Measurements from ENCODE around the gene ACP7. TPM values are rescaled to one million over a fixed set of nuclear protein-coding genes. Genes with fewer than 3 reads are reported as not detected.

The ACP7 gene
- total and polyA plus RNA-seq, 8 donors = 0.09 to 0.42 (median 0.11) TPM; not detected in 5

- no peaks in the 10 kb centered on the region for H3K9me3 ChIP-seq
- no peak for FAIRE-seq
- no peaks in the 10 kb centered on the region for H3K36me3 ChIP-seq
- H3K4me3 ChIP-seq = no peak overlapping the region
- no peak for DNase-seq
- no peaks in the 10 kb centered on the region for H3K27me3 ChIP-seq
- 64 to 73% methylated on average over 1 of the region's 1 CpG for WGBS, 2 donors
- H3K4me1 ChIP-seq = no peaks in the 10 kb centered on the region
- no peak for ATAC-seq
- no peak overlapping the region for H3K27ac ChIP-seq
- intact Hi-C loops (cut with DNase I) = loop anchor here in 2 of 3 donors (5.0 kb wide), 1 partner anchor 207 kb away; no protein-coding TSS in a partner anchor
- no peak for TF ChIP-seq CTCF (IDR thresholded peaks at IDR 0.05)
These were observed 35.7 kb downstream of the ACP7 start for GRCh38 chr19:39119830-39120229.

GRCh38 chr19:39122934-39123731 is 39.0 kb downstream of the ACP7 start:
- Histone ChIP-seq H3K4me3 (no peak overlapping the region), H3K27ac (no peak overlapping the region), H3K36me3 (no peaks in the 10 kb centered on the region), H3K4me1 (peaks cover 11 to 18% (median 14%) of the 10 kb centered on the region in 3 donors), H3K27me3 (no peaks in the 10 kb centered on the region), H3K9me3 (no peaks in the 10 kb centered on the region)
- FAIRE-seq (no peak), DNase-seq (no peak), ATAC-seq (no peak)
- 71 to 76% methylated on average over 18 of the region's 18 CpGs for WGBS, 2 donors
- intact Hi-C loops (cut with DNase I) = loop anchor here in 1 of 3 donors (5.0 kb wide), 1 partner anchor 204 kb away; no protein-coding TSS in a partner anchor
- TF ChIP-seq CTCF (IDR thresholded peaks at IDR 0.05) = no peak

- DNase-seq (no peak), ATAC-seq (no peak), FAIRE-seq (no peak)
- no peaks in the 10 kb centered on the region for H3K9me3 ChIP-seq
- TF ChIP-seq CTCF (IDR thresholded peaks at IDR 0.05) = no peak
- intact Hi-C loops (cut with DNase I) = loop anchor here in 1 of 3 donors (5.0 kb wide), 1 partner anchor 203 kb away; no protein-coding TSS in a partner anchor
- no peaks in the 10 kb centered on the region for H3K36me3 ChIP-seq
- H3K4me1 ChIP-seq = peaks cover 18 to 29% (median 26%) of the 10 kb centered on the region in 3 donors
- H3K27ac ChIP-seq = no peak overlapping the region
- no peak overlapping the region for H3K4me3 ChIP-seq
- H3K27me3 ChIP-seq = no peaks in the 10 kb centered on the region
- WGBS, 2 donors = 61 to 69% methylated on average over 7 of the region's 7 CpGs
These were observed 40.1 kb downstream of the ACP7 start for GRCh38 chr19:39124136-39124764.

GRCh38 chr19:39125199-39125553 is 41.0 kb downstream of the ACP7 start:
- H3K27me3 ChIP-seq = no peaks in the 10 kb centered on the region
- peak overlapping the region; percentile 68 to 89 (median 82) for H3K27ac ChIP-seq
- 32 to 39% methylated on average over 7 of the region's 7 CpGs for WGBS, 2 donors
- peak overlapping the region in 3 of 4 donors; percentile 78 to 94 (median 81) for H3K4me3 ChIP-seq
- H3K4me1 ChIP-seq = peaks cover 18 to 29% (median 27%) of the 10 kb centered on the region in 3 donors
- ATAC-seq (no peak), FAIRE-seq (no peak), DNase-seq (no peak)
- TF ChIP-seq CTCF (IDR thresholded peaks at IDR 0.05) = no peak
- intact Hi-C loops (cut with DNase I) = no loop called here
- H3K9me3 ChIP-seq = no peaks in the 10 kb centered on the region
- H3K36me3 ChIP-seq = no peaks in the 10 kb centered on the region
